ENCODE results near the gene SLC14A1.
"Not testable (repeated sequence)": the region's sequence is repeated elsewhere in the genome, so short reads cannot be mapped to it uniquely, and the experiment has no call there.

- TF ChIP-seq, protein P1, sequence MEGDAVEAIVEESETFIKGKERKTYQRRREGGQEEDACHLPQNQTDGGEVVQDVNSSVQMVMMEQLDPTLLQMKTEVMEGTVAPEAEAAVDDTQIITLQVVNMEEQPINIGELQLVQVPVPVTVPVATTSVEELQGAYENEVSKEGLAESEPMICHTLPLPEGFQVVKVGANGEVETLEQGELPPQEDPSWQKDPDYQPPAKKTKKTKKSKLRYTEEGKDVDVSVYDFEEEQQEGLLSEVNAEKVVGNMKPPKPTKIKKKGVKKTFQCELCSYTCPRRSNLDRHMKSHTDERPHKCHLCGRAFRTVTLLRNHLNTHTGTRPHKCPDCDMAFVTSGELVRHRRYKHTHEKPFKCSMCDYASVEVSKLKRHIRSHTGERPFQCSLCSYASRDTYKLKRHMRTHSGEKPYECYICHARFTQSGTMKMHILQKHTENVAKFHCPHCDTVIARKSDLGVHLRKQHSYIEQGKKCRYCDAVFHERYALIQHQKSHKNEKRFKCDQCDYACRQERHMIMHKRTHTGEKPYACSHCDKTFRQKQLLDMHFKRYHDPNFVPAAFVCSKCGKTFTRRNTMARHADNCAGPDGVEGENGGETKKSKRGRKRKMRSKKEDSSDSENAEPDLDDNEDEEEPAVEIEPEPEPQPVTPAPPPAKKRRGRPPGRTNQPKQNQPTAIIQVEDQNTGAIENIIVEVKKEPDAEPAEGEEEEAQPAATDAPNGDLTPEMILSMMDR (IDR thresholded peaks at IDR 0.05 in 4 of 5, conservative IDR thresholded peaks at IDR 0.05 in 1 of 5) = not testable (repeated sequence)
- TF ChIP-seq POLR2A (IDR thresholded peaks at IDR 0.05) = not testable (repeated sequence)
Observed at GRCh38 chr18:45757644-45758043, 33.7 kb downstream of the SLC14A1 start.
